ENCODE data around the gene ACACA.

The ACACA gene

DNA sequence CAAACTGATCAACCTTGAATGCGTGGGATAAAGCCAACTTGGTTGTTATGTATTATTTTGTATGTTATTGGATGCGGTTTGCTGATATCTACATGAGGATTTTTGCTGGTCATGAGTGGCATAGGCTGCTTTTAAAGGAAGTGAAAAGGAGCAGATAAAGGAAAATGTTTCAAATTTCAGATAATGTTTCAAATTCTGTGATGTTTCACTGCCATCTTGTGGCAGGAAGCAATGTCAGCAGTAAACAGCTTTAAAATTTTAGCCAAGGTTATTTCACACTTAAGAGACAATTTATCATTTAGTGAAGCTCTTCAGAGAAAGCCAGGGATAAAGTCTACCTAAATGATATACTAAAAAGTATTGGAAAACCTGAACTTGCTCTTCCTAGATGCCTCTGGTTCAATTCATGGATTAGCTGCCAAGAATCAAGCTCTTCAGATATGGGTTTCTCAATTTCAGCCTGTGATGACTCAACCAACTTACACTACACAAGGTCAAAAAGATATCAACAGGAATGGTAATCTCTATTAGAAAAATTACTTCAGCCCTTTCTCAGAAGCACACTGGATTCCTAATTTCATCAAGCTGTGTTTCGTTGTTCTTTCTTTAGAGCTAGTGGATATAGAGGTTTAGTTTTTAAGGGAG is 166.8 kb downstream of the ACACA start:
- TF ChIP-seq CTCF (conservative IDR thresholded peaks at IDR 0.05; ENCODE audit: low read length) (peak; percentile 85), EZH2phosphoT487 (IDR thresholded peaks at IDR 0.05; ENCODE audit: borderline replicate concordance) (no peak)
- Histone ChIP-seq H3K4me3 (ENCODE audit: low read length, poor library complexity, severe bottlenecking) (no peak overlapping the region), H4K20me1 (ENCODE audit: insufficient read depth, low read length, poor library complexity, severe bottlenecking) (no peaks in the 10 kb centered on the region), H3K79me2 (ENCODE audit: insufficient read depth, low read length) (no peaks in the 10 kb centered on the region), H3K9me2 (replicated peaks; ENCODE audit: low read depth, low read length) (no peaks in the 10 kb centered on the region), H3K4me1 (ENCODE audit: insufficient read depth, low read length, poor library complexity, severe bottlenecking) (no peaks in the 10 kb centered on the region), H3K27me3 (ENCODE audit: insufficient read depth, low read length, poor library complexity, severe bottlenecking) (no peaks in the 10 kb centered on the region), H2AFZ (ENCODE audit: low read length) (no peak overlapping the region), H3K36me3 (ENCODE audit: insufficient read depth, low read length) (peaks cover 64% of the 10 kb centered on the region), H3F3A (ENCODE audit: low read depth) (no peaks in the 10 kb centered on the region), H3K4me2 (ENCODE audit: low read depth, low read length, poor library complexity, severe bottlenecking) (no peak overlapping the region), H3K9me3 (ENCODE audit: insufficient read depth, low read depth, low read length) (no peaks in the 10 kb centered on the region), H3K9ac (ENCODE audit: low read depth, low read length, poor library complexity, severe bottlenecking) (no peak overlapping the region)

GRCh38 chr17:37234106-37234505 is 172.5 kb downstream of the ACACA start:
- H3F3A ChIP-seq (ENCODE audit: low read depth), result no peaks in the 10 kb centered on the region
- H3K9me2 ChIP-seq (replicated peaks; ENCODE audit: low read depth, low read length), result no peaks in the 10 kb centered on the region

GRCh38 chr17:37233036-37233435 is 173.6 kb downstream of the ACACA start:
- Histone ChIP-seq H3K79me2 (ENCODE audit: insufficient read depth, low read length) (no peaks in the 10 kb centered on the region), H3F3A (ENCODE audit: low read depth) (no peaks in the 10 kb centered on the region), H3K9ac (ENCODE audit: low read depth, low read length, poor library complexity, severe bottlenecking) (no peak overlapping the region), H3K9me3 (ENCODE audit: insufficient read depth, low read depth, low read length) (no peaks in the 10 kb centered on the region), H3K9me2 (replicated peaks; ENCODE audit: low read depth, low read length) (no peaks in the 10 kb centered on the region), H2AFZ (ENCODE audit: low read length) (no peak overlapping the region), H3K27me3 (ENCODE audit: insufficient read depth, low read length, poor library complexity, severe bottlenecking) (no peaks in the 10 kb centered on the region), H3K36me3 (ENCODE audit: insufficient read depth, low read length) (peaks cover 36% of the 10 kb centered on the region), H3K4me2 (ENCODE audit: low read depth, low read length, poor library complexity, severe bottlenecking) (no peak overlapping the region), H4K20me1 (ENCODE audit: insufficient read depth, low read length, poor library complexity, severe bottlenecking) (no peaks in the 10 kb centered on the region), H3K4me3 (ENCODE audit: low read length, poor library complexity, severe bottlenecking) (no peak overlapping the region), H3K4me1 (ENCODE audit: insufficient read depth, low read length, poor library complexity, severe bottlenecking) (no peaks in the 10 kb centered on the region)
- no peak for TF ChIP-seq CTCF (conservative IDR thresholded peaks at IDR 0.05; ENCODE audit: low read length)
- no peak for TF ChIP-seq EZH2phosphoT487 (IDR thresholded peaks at IDR 0.05; ENCODE audit: borderline replicate concordance)

More at GRCh38 chr17:37234106-37234505, 172.5 kb downstream of the ACACA start:
- no peak for TF ChIP-seq CTCF (conservative IDR thresholded peaks at IDR 0.05; ENCODE audit: low read length)
- TF ChIP-seq EZH2phosphoT487 (IDR thresholded peaks at IDR 0.05; ENCODE audit: borderline replicate concordance), result no peak
- no peaks in the 10 kb centered on the region for H3K27me3 ChIP-seq (ENCODE audit: insufficient read depth, low read length, poor library complexity, severe bottlenecking)
- no peak overlapping the region for H3K4me2 ChIP-seq (ENCODE audit: low read depth, low read length, poor library complexity, severe bottlenecking)
- H3K4me1 ChIP-seq (ENCODE audit: insufficient read depth, low read length, poor library complexity, severe bottlenecking), result no peaks in the 10 kb centered on the region
- H3K4me3 ChIP-seq (ENCODE audit: low read length, poor library complexity, severe bottlenecking), result no peak overlapping the region
- H3K79me2 ChIP-seq (ENCODE audit: insufficient read depth, low read length), result no peaks in the 10 kb centered on the region
- H3K9ac ChIP-seq (ENCODE audit: low read depth, low read length, poor library complexity, severe bottlenecking), result no peak overlapping the region
- no peak overlapping the region for H2AFZ ChIP-seq (ENCODE audit: low read length)
- no peaks in the 10 kb centered on the region for H4K20me1 ChIP-seq (ENCODE audit: insufficient read depth, low read length, poor library complexity, severe bottlenecking)
- no peaks in the 10 kb centered on the region for H3K9me3 ChIP-seq (ENCODE audit: insufficient read depth, low read depth, low read length)
- peaks cover 43% of the 10 kb centered on the region for H3K36me3 ChIP-seq (ENCODE audit: insufficient read depth, low read length)

All from Loucy (cell line).